Activated naive CD8-positive, alpha-beta T cell treated with anti-CD3 and anti-CD28 coated beads for 36 hours (primary cell): ENCODE data around the gene ZNF787. TPM values are rescaled to one million over a fixed set of nuclear protein-coding genes. Genes with fewer than 3 reads are reported as not detected.

ENCODE experiments used
- DNase-seq: peaks from one replicate; pipeline ENCODE4 v3.0.0; 2021
- H3K27ac Mint-ChIP-seq: one replicate; pipeline ENCODE4 v1.8.0; 2022; ENCODE audit warnings: mild to moderate bottlenecking, moderate library complexity, mixed read lengths
- H3K27me3 Mint-ChIP-seq: one replicate; pipeline ENCODE4 v1.8.0; 2022; ENCODE audit warnings: mild to moderate bottlenecking, mixed read lengths
- H3K36me3 Mint-ChIP-seq: one replicate; pipeline ENCODE4 v1.8.0; 2021; ENCODE audit warnings: mild to moderate bottlenecking, mixed read lengths
- H3K4me1 Mint-ChIP-seq: one replicate; pipeline ENCODE4 v1.8.0; 2021; ENCODE audit warnings: mixed read lengths
- H3K4me3 Mint-ChIP-seq: one replicate; pipeline ENCODE4 v1.8.0; 2022; ENCODE audit warnings: mild to moderate bottlenecking, moderate library complexity, mixed read lengths
- H3K9me3 Mint-ChIP-seq: one replicate; pipeline ENCODE4 v1.8.0; 2022; ENCODE audit warnings: mixed read lengths
- total RNA-seq, 2 experiments: library from RNA; stranded (reverse); gene quantifications; one replicate each; pipeline ENCODE4 v1.2.3, GENCODE V29; 2021

Gene ZNF787
- total RNA-seq, 2 experiments from 2014 or later = 34.2 to 35.6 TPM

- H3K27me3 Mint-ChIP-seq = no peaks in the 10 kb centered on the region
- peaks cover 34% of the 10 kb centered on the region for H3K4me1 Mint-ChIP-seq
- peak overlapping the region; percentile 90 for H3K4me3 Mint-ChIP-seq
- H3K36me3 Mint-ChIP-seq = peaks cover 19% of the 10 kb centered on the region
- no peaks in the 10 kb centered on the region for H3K9me3 Mint-ChIP-seq
- H3K27ac Mint-ChIP-seq = peak overlapping the region; percentile 94
- DNase-seq = no peak
Observed at GRCh38 chr19:56118666-56119581, 2.2 kb downstream of the ZNF787 start.

GRCh38 chr19:56117889-56118288 is 3.2 kb downstream of the ZNF787 start:
- peak overlapping the region; percentile 42 for H3K27ac Mint-ChIP-seq

GRCh38 chr19:56117376-56117884 is 3.7 kb downstream of the ZNF787 start:
- H3K4me3 Mint-ChIP-seq = no peak overlapping the region
- peaks cover 46% of the 10 kb centered on the region for H3K4me1 Mint-ChIP-seq

More at GRCh38 chr19:56117889-56118288, 3.2 kb downstream of the ZNF787 start:
- Mint-ChIP-seq H3K9me3 (no peaks in the 10 kb centered on the region), H3K4me1 (peaks cover 42% of the 10 kb centered on the region), H3K27me3 (no peaks in the 10 kb centered on the region), H3K36me3 (peaks cover 19% of the 10 kb centered on the region), H3K4me3 (no peak overlapping the region)
- DNase-seq = no peak

GRCh38 chr19:56116606-56117005 is 4.5 kb downstream of the ZNF787 start:
- Mint-ChIP-seq H3K9me3 (no peaks in the 10 kb centered on the region), H3K36me3 (peaks cover 19% of the 10 kb centered on the region), H3K27ac (no peak overlapping the region), H3K4me3 (no peak overlapping the region), H3K4me1 (peaks cover 44% of the 10 kb centered on the region), H3K27me3 (no peaks in the 10 kb centered on the region)
- no peak for DNase-seq

More at GRCh38 chr19:56117376-56117884, 3.7 kb downstream of the ZNF787 start:
- no peak for DNase-seq
- H3K9me3 Mint-ChIP-seq = no peaks in the 10 kb centered on the region
- no peaks in the 10 kb centered on the region for H3K27me3 Mint-ChIP-seq
- H3K36me3 Mint-ChIP-seq = peaks cover 19% of the 10 kb centered on the region
- H3K27ac Mint-ChIP-seq = peak overlapping the region; percentile 42

GRCh38 chr19:56115490-56115889 is 5.6 kb downstream of the ZNF787 start:
- Mint-ChIP-seq H3K9me3 (no peaks in the 10 kb centered on the region), H3K36me3 (peaks cover 19% of the 10 kb centered on the region)

GRCh38 chr19:56114778-56115110 is 6.4 kb downstream of the ZNF787 start:
- Mint-ChIP-seq H3K9me3 (no peaks in the 10 kb centered on the region), H3K27ac (no peak overlapping the region), H3K27me3 (no peaks in the 10 kb centered on the region)

More at GRCh38 chr19:56115490-56115889, 5.6 kb downstream of the ZNF787 start:
- Mint-ChIP-seq H3K4me1 (peaks cover 51% of the 10 kb centered on the region), H3K27me3 (no peaks in the 10 kb centered on the region), H3K27ac (no peak overlapping the region), H3K4me3 (no peak overlapping the region)
- DNase-seq = no peak

GRCh38 chr19:56114051-56114777 is 6.9 kb downstream of the ZNF787 start:
- Mint-ChIP-seq H3K27me3 (no peaks in the 10 kb centered on the region), H3K4me3 (no peak overlapping the region), H3K4me1 (peaks cover 48% of the 10 kb centered on the region), H3K36me3 (peaks cover 12% of the 10 kb centered on the region), H3K27ac (no peak overlapping the region), H3K9me3 (no peaks in the 10 kb centered on the region)
- DNase-seq = no peak

More at GRCh38 chr19:56114778-56115110, 6.4 kb downstream of the ZNF787 start:
- H3K36me3 Mint-ChIP-seq = peaks cover 16% of the 10 kb centered on the region
- no peak overlapping the region for H3K4me3 Mint-ChIP-seq
- DNase-seq = no peak
- peaks cover 51% of the 10 kb centered on the region for H3K4me1 Mint-ChIP-seq

- Mint-ChIP-seq H3K4me3 (peak overlapping the region; percentile 50), H3K27me3 (no peaks in the 10 kb centered on the region), H3K27ac (no peak overlapping the region), H3K9me3 (no peaks in the 10 kb centered on the region), H3K4me1 (peaks cover 45% of the 10 kb centered on the region), H3K36me3 (peaks cover 13% of the 10 kb centered on the region)
- DNase-seq = no peak
Observed at GRCh38 chr19:56113074-56113632, 7.9 kb downstream of the ZNF787 start.

- Mint-ChIP-seq H3K4me3 (peak overlapping the region; percentile 35), H3K4me1 (peaks cover 44% of the 10 kb centered on the region), H3K27ac (peak overlapping the region; percentile 60), H3K9me3 (no peaks in the 10 kb centered on the region), H3K27me3 (no peaks in the 10 kb centered on the region), H3K36me3 (peaks cover 11% of the 10 kb centered on the region)
- DNase-seq = no peak
Observed at GRCh38 chr19:56112313-56112709, 8.8 kb downstream of the ZNF787 start.

- H3K4me3 Mint-ChIP-seq = peak overlapping the region; percentile 10
- H3K27ac Mint-ChIP-seq = no peak overlapping the region
Observed at GRCh38 chr19:56111601-56112312, 9.3 kb downstream of the ZNF787 start.

GRCh38 chr19:56110515-56111448 is 10.3 kb downstream of the ZNF787 start:
- H3K27ac Mint-ChIP-seq = no peak overlapping the region
- H3K36me3 Mint-ChIP-seq = peaks cover 14% of the 10 kb centered on the region
- DNase-seq = no peak
- H3K9me3 Mint-ChIP-seq = no peaks in the 10 kb centered on the region
- peaks cover 54% of the 10 kb centered on the region for H3K4me1 Mint-ChIP-seq
- no peaks in the 10 kb centered on the region for H3K27me3 Mint-ChIP-seq
- no peak overlapping the region for H3K4me3 Mint-ChIP-seq

More at GRCh38 chr19:56111601-56112312, 9.3 kb downstream of the ZNF787 start:
- H3K4me1 Mint-ChIP-seq = peaks cover 49% of the 10 kb centered on the region
- H3K36me3 Mint-ChIP-seq = peaks cover 10% of the 10 kb centered on the region
- no peaks in the 10 kb centered on the region for H3K9me3 Mint-ChIP-seq
- no peaks in the 10 kb centered on the region for H3K27me3 Mint-ChIP-seq
- peak; percentile 57 for DNase-seq

GRCh38 chr19:56109226-56109625 is 11.9 kb downstream of the ZNF787 start:
- H3K27me3 Mint-ChIP-seq = no peaks in the 10 kb centered on the region
- H3K9me3 Mint-ChIP-seq = no peaks in the 10 kb centered on the region
- no peak overlapping the region for H3K4me3 Mint-ChIP-seq
- H3K36me3 Mint-ChIP-seq = peaks cover 11% of the 10 kb centered on the region
- no peak overlapping the region for H3K27ac Mint-ChIP-seq
- H3K4me1 Mint-ChIP-seq = peaks cover 56% of the 10 kb centered on the region
- DNase-seq = no peak

GRCh38 chr19:56108447-56109195 is 12.5 kb downstream of the ZNF787 start:
- DNase-seq = no peak
- H3K36me3 Mint-ChIP-seq = peaks cover 11% of the 10 kb centered on the region
- H3K27ac Mint-ChIP-seq = no peak overlapping the region
- peaks cover 52% of the 10 kb centered on the region for H3K4me1 Mint-ChIP-seq
- no peaks in the 10 kb centered on the region for H3K9me3 Mint-ChIP-seq
- no peaks in the 10 kb centered on the region for H3K27me3 Mint-ChIP-seq
- no peak overlapping the region for H3K4me3 Mint-ChIP-seq
